GM18870 (cell line): Measurements from ENCODE around the gene TRIM75.
"Not testable (repeated sequence)": the region's sequence is repeated elsewhere in the genome, so short reads cannot be mapped to it uniquely, and the experiment has no call there.

Source experiments
- ATAC-seq: cut with Tn5 transposase; IDR thresholded peaks from one replicate; pipeline ENCODE4 v1.9.1; 2021; ENCODE audit warnings: moderate library complexity; ENCODE audit not compliant: unreplicated experiment

Gene TRIM75

DNA sequence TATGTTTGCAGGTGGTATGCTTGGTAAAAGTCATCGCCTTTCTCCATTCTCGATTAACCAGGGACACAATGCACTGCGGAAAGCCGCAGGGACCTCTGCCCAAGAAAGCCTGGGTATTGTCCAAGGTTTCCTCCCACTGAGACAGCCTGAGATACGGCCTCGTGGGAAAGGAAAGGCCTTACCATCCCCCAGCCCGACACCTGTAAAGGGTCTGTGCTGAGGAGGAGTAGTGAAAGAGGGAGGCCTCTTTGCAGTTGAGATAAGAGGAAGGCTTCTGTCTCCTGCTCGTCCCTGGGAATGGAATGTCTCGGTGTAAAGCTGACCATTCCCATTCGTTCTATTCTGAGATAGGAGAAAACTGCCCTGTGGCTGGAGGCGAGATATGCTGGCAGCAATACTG lies 19.7 kb downstream of the TRIM75 start:
- not testable (repeated sequence) for ATAC-seq

DNA sequence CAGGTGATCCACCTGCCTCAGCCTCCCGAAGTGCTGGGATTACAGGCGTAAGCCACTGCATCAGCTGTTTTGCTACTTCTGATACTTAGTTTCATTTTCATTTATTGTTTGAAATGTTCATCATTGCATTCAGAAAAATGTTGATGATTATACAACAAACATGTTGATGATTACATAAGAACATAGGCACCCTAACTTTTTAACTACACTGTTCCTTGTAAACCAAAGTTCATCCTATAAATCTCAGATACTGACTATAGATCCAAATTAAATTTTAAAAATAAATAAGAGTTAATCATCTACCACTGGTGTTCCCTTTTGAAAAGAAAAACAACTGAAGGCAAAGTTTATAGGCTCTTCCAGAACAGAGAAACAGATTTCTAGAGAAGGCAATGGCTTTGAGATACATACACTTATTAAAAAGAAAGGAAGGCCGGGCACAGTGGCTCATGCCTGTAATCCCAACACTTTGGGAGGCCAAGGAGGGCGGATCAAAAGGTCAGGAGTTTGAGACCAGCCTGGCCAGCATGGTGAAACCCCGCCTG lies 23.4 kb downstream of the TRIM75 start:
- ATAC-seq = no peak

DNA sequence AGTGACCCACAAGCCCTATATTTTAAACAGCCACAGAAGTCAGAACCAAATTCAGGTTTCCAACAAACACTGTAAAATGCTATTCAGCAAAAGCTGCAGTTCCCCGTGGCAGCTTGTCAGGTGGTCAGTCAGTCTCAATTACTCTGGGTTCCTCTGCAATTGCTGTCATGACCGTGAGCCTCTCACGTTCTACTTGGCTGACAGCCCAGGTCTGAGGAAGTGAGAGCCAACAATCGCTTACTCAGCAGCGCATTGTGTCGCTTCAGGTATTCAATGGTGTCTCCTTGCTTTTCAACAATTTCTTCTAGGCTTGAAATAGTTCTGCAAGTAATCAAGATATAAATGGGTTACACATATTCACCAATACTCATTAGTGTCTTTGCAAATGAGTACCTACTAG lies 25.8 kb downstream of the TRIM75 start:
- ATAC-seq = no peak

GRCh38 chr4:165084787-165085186 lies 31.1 kb downstream of the TRIM75 start:
- ATAC-seq = not testable (repeated sequence)

- no peak for ATAC-seq
These were observed 32.3 kb downstream of the TRIM75 start for GRCh38 chr4:165085946-165086345.

GRCh38 chr4:165088366-165088765 lies 34.7 kb downstream of the TRIM75 start:
- ATAC-seq = no peak

DNA sequence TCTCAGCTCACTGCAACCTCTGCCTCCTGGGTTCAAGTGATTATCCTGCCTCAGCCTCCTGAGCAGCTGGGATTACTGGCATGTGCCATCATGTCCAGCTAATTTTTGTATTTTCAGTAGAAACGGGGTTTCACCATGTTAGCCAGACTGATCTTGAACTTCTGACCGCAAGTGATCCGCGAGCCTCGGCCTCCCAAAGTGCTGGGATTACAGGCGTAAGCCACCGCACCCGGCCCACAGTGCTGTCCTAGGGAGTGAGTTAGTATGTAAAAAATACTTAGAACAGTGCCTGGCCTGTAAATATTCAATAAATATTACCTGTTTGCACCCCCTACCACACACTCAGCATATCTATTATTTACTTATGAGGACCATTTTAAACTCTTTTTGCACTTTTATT lies 38.5 kb downstream of the TRIM75 start:
- not testable (repeated sequence) for ATAC-seq

DNA sequence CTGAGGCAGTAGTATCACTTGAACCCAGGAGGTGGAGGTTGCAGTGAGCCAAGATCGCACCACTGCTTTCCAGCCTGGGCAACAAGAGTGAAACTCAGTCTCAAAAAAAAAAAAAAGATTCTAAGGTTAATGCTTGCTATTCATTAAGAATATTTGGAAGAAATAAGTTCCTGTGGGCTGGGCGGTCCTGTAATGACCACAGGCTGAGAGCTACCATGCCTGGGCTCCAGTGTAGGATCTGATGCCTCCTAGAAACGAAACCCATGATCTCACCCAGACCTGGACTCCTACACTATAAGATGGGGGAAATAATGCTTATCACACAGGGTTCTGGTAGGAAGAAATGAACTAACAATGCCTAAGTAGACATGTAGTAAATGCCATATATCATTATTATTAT lies 41.2 kb downstream of the TRIM75 start:
- no peak for ATAC-seq

- no peak for ATAC-seq
These were observed 41.6 kb downstream of the TRIM75 start for GRCh38 chr4:165095291-165095690.

- no peak for ATAC-seq
These were observed 43.1 kb downstream of the TRIM75 start for GRCh38 chr4:165096776-165097175.

- no peak for ATAC-seq
These were observed 48.0 kb downstream of the TRIM75 start for GRCh38 chr4:165101641-165102040.

- ATAC-seq = no peak
These were observed 52.9 kb downstream of the TRIM75 start for GRCh38 chr4:165106518-165106917.
